BLaER1 treated with 17β-estradiol and CSF1 and Interleukin-3, amounts not matched to agents 10 nM and 100 nM (cell line): ENCODE measurements around the gene IGSF9.

ENCODE experiments used
- H3K27ac ChIP-seq, 11 experiments: shearing (Covaris generic); formaldehyde crosslinking; 2 replicates each; pipeline ENCODE4 v1.8.1; 2022
- H3K27me3 ChIP-seq, 11 experiments: shearing (Covaris generic); formaldehyde crosslinking; 2 replicates each; pipeline ENCODE4 v1.8.1; 2022
- H3K36me3 ChIP-seq, 11 experiments: shearing (Covaris generic); formaldehyde crosslinking; 2 replicates each; pipeline ENCODE4 v1.8.1; 2022
- H3K4me1 ChIP-seq, 10 experiments: shearing (Covaris generic); formaldehyde crosslinking; 2 replicates each; pipeline ENCODE4 v1.8.1; 2022
- H3K4me2 ChIP-seq, 11 experiments: shearing (Covaris generic); formaldehyde crosslinking; 2 replicates each; pipeline ENCODE4 v1.8.1; 2022
- H3K4me3 ChIP-seq, 10 experiments: shearing (Covaris generic); formaldehyde crosslinking; 2 replicates each; pipeline ENCODE4 v1.8.1; 2022
- H3K9ac ChIP-seq, 11 experiments: shearing (Covaris generic); formaldehyde crosslinking; 2 replicates each; pipeline ENCODE4 v1.8.1; 2022
- H3K9me3 ChIP-seq, 11 experiments: shearing (Covaris generic); formaldehyde crosslinking; replicated peaks in 1 of 11; 2 replicates each; pipeline ENCODE4 v1.8.1; 2022
- H4K20me1 ChIP-seq, 11 experiments: shearing (Covaris generic); formaldehyde crosslinking; 2 replicates each; pipeline ENCODE4 v1.8.1; 2022
- Cebpa-rat ChIP-seq, 11 experiments: shearing (Covaris generic); IDR thresholded peaks; 2 replicates each; pipeline ENCODE4 v1.8.1; 2022

IGSF9 gene

GRCh38 chr1:159927849-159928431, 17.5 kb downstream of the IGSF9 start:
- Histone ChIP-seq H3K9me3 (no peaks in the 10 kb centered on the region), H3K4me3 (no peak overlapping the region), H3K9ac (peak overlapping the region in 1 of 11 experiments; percentile 3; a peak in 1 of 22 replicates), H3K27ac (no peak overlapping the region), H3K4me2 (no peak overlapping the region), H3K36me3 (peaks cover 0 to 36% (median 1%) of the 10 kb centered on the region in 11 experiments; a peak in 7 of 22 replicates), H3K27me3 (no peaks in the 10 kb centered on the region), H4K20me1 (peaks cover 2 to 22% (median 16%) of the 10 kb centered on the region in 11 experiments; a peak in 19 of 22 replicates), H3K4me1 (peaks cover 13 to 30% (median 25%) of the 10 kb centered on the region in 10 experiments)
- TF ChIP-seq Cebpa-rat (IDR thresholded peaks at IDR 0.05) = no peak

DNA sequence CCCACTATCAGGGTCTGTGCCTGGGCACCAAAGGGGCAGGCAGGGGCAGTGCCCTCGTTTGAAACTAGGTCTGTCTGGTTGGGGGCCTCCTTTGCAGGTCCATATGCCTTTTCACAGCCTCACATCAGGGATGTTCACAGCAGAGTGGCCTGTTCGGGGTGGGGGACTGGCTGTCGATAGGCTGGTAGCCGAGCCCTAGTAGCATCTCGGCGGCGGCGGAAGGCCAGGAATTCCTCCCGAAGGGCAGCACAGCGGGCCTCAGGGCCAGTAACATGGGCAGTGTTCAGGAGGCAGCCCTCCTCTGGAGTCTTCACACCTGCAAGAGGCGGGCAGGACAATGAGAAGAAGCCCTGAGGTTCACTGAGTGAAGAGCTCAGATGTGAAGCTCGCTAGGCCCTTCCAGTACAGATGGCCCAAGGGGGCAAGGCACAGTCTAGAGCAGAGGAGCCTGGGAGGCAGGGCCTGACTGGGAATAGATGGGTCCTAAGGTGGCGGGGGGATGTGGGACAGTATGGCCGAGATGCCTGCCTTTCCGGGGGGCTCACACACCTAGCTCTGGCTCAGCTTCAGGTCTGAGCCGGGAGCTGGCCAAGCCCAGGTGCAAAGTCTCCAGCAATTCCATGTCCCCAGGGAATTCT, 18.1 kb downstream of the IGSF9 start:
- Histone ChIP-seq H3K27me3 (no peaks in the 10 kb centered on the region), H3K9ac (no peak overlapping the region; a peak in 1 of 22 replicates), H3K27ac (no peak overlapping the region), H3K4me1 (peaks cover 20 to 31% (median 25%) of the 10 kb centered on the region in 10 experiments), H3K4me2 (no peak overlapping the region), H4K20me1 (peaks cover 8 to 28% (median 22%) of the 10 kb centered on the region in 11 experiments; a peak in 20 of 22 replicates), H3K9me3 (no peaks in the 10 kb centered on the region), H3K4me3 (no peak overlapping the region), H3K36me3 (peaks cover 0 to 36% (median 7%) of the 10 kb centered on the region in 11 experiments; a peak in 10 of 22 replicates)
- TF ChIP-seq Cebpa-rat (IDR thresholded peaks at IDR 0.05) = no peak

DNA sequence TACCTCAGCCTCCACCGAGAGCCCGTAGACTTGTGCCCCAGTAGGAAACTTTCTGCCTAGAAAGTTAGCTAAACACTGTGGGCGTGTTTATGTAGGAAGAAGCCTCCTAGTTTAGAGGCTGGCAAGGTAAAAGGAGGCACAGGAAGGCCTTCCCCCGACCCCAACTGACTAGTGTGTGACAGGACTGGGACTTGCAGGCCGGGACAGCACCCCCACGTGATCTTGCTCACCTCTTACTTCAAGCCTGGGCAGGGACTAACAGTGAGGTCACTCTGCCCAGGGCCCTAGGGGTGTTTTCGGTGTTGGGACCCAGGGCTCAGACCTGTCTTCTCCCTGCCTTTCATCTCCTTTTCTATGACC, 19.7 kb downstream of the IGSF9 start:
- Histone ChIP-seq H3K27ac (peak overlapping the region; percentile 90 to 99 (median 97); a peak in 21 of 22 replicates), H3K4me1 (peaks cover 36 to 45% (median 41%) of the 10 kb centered on the region in 10 experiments), H3K9ac (peak overlapping the region; percentile 89 to 99 (median 97)), H3K9me3 (no peaks in the 10 kb centered on the region), H3K4me2 (peak overlapping the region; percentile 83 to 99 (median 97)), H4K20me1 (peaks cover 25 to 45% (median 38%) of the 10 kb centered on the region in 11 experiments; a peak in 21 of 22 replicates), H3K27me3 (no peaks in the 10 kb centered on the region), H3K36me3 (peaks cover 5 to 42% (median 22%) of the 10 kb centered on the region in 11 experiments), H3K4me3 (peak overlapping the region; percentile 83 to 100 (median 94))
- TF ChIP-seq Cebpa-rat (IDR thresholded peaks at IDR 0.05) = no peak

DNA sequence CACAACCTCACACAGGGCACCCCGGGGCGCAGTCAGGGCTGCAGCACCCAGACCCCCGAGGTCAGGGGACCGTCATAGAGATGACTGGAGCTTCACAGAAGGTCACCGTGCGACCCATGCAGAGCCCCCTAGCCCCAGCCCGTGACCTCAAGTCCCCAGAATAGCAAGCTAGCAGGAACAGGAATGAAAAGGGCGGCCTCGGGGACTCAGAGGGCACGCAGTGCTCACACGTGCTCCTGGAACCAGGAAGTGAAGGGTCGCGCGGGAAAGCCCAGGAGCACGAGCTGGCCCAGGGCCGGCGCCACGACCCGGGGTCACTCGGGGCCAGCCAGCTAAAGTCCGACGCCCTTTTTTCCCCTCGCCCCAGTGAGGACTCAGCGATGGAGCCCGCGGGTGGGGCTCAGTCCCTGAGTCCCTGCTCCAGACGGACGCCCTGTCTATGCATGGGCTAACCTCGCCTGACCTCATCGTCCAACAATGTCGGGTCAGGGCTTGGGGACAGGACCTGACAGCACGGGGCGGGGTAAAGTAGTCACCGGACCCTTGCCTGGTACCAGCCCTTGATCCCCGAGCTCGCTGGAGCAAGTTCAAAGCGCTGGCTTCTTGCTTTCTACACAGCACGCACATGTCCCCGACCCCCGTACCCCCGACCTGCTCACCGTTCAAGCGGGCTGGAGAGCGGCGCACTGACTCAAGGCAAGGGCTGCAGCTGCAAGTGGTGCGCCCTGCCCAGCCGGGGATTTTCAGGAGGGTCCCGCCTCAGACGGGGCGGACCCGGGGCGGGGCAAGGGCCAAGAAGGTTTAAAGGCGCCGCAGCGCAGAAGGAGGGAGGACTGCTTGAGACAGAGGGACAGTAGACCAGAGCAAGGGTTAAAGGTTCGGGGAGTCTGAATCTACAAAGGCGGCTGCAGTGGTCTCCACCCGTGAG, 20.4 kb downstream of the IGSF9 start, which contains the start of gene TAGLN2:
TAGLN2 (minus strand) TSS at position 717 of the 928 bp plus-strand sequence. CDS start 4,998 bp downstream, outside the sequence.
- Histone ChIP-seq H4K20me1 (peaks cover 31 to 51% (median 45%) of the 10 kb centered on the region in 11 experiments), H3K27ac (peak within 1 kb of the TSS; percentile 90 to 99 (median 97)), H3K27me3 (no peaks in the 10 kb centered on the region), H3K9me3 (no peaks in the 10 kb centered on the region), H3K4me2 (peak within 1 kb of the TSS; percentile 83 to 99 (median 97)), H3K9ac (peak within 1 kb of the TSS; percentile 89 to 99 (median 97)), H3K4me3 (peak within 1 kb of the TSS; percentile 83 to 100 (median 94)), H3K36me3 (peaks cover 11 to 48% (median 29%) of the 10 kb centered on the region in 11 experiments), H3K4me1 (peaks cover 42 to 52% (median 48%) of the 10 kb centered on the region in 10 experiments)
- no peak for TF ChIP-seq Cebpa-rat (IDR thresholded peaks at IDR 0.05)

- Histone ChIP-seq H3K36me3 (peaks cover 20 to 48% (median 37%) of the 10 kb centered on the region in 11 experiments), H3K4me1 (peaks cover 51 to 60% (median 56%) of the 10 kb centered on the region in 10 experiments), H3K9ac (peak overlapping the region; percentile 89 to 99 (median 97)), H3K9me3 (no peaks in the 10 kb centered on the region), H3K4me3 (peak overlapping the region; percentile 83 to 100 (median 94)), H3K27me3 (no peaks in the 10 kb centered on the region), H4K20me1 (peaks cover 39 to 59% (median 53%) of the 10 kb centered on the region in 11 experiments), H3K4me2 (peak overlapping the region; percentile 83 to 99 (median 97)), H3K27ac (peak overlapping the region; percentile 90 to 99 (median 97))
- TF ChIP-seq Cebpa-rat (IDR thresholded peaks at IDR 0.05) = no peak
Measured at GRCh38 chr1:159924025-159924790, 21.2 kb downstream of the IGSF9 start.

GRCh38 chr1:159923203-159924024, 22.0 kb downstream of the IGSF9 start:
- H3K27me3 ChIP-seq = no peaks in the 10 kb centered on the region
- peaks cover 47 to 67% (median 61%) of the 10 kb centered on the region in 11 experiments for H4K20me1 ChIP-seq
- peak overlapping the region; percentile 89 to 99 (median 97) for H3K9ac ChIP-seq
- H3K4me3 ChIP-seq = peak overlapping the region; percentile 83 to 100 (median 94)
- peak overlapping the region; percentile 90 to 99 (median 97) for H3K27ac ChIP-seq
- H3K4me1 ChIP-seq = peaks cover 59 to 68% (median 64%) of the 10 kb centered on the region in 10 experiments
- peak overlapping the region; percentile 83 to 99 (median 97) for H3K4me2 ChIP-seq
- no peaks in the 10 kb centered on the region for H3K9me3 ChIP-seq
- TF ChIP-seq Cebpa-rat (IDR thresholded peaks at IDR 0.05) = no peak
- H3K36me3 ChIP-seq = peaks cover 23 to 48% (median 40%) of the 10 kb centered on the region in 11 experiments

- peak overlapping the region; percentile 83 to 99 (median 97) for H3K4me2 ChIP-seq
- peaks cover 50 to 75% (median 68%) of the 10 kb centered on the region in 11 experiments for H4K20me1 ChIP-seq
- peak overlapping the region; percentile 83 to 100 (median 94) for H3K4me3 ChIP-seq
- no peaks in the 10 kb centered on the region for H3K9me3 ChIP-seq
- H3K27ac ChIP-seq = peak overlapping the region; percentile 90 to 99 (median 97)
- peak overlapping the region; percentile 89 to 99 (median 97) for H3K9ac ChIP-seq
- peaks cover 63 to 76% (median 72%) of the 10 kb centered on the region in 10 experiments for H3K4me1 ChIP-seq
- peaks cover 29 to 54% (median 43%) of the 10 kb centered on the region in 11 experiments for H3K36me3 ChIP-seq
- H3K27me3 ChIP-seq = no peaks in the 10 kb centered on the region
- TF ChIP-seq Cebpa-rat (IDR thresholded peaks at IDR 0.05) = no peak
Measured at GRCh38 chr1:159922511-159923202, 22.8 kb downstream of the IGSF9 start.
